NCI-H187 (cell line): ENCODE results near the gene IFITM1.
"Not testable (repeated sequence)": the region's sequence is repeated elsewhere in the genome, so short reads cannot be mapped to it uniquely, and the experiment has no call there.

Experiments
- DNase-seq, 2 experiments: peaks; one replicate each; lab custom pipeline; 2025; lab: John Stamatoyannopoulos, UW

The IFITM1 gene

GRCh38 chr11:313787-314553, at the start of gene IFITM1:
IFITM1 (plus strand) TSS chr11:314040; CDS start chr11:314171, 131 bp downstream.
- no peak for DNase-seq

- no peak for DNase-seq
Measured at GRCh38 chr11:266676-267439, 47.0 kb upstream of the IFITM1 start.

GRCh38 chr11:267491-267994, 46.3 kb upstream of the IFITM1 start:
- no peak for DNase-seq

GRCh38 chr11:268716-269145, 45.1 kb upstream of the IFITM1 start:
- DNase-seq = not testable (repeated sequence)

- DNase-seq = no peak
Measured at GRCh38 chr11:269146-269890, 44.5 kb upstream of the IFITM1 start.

- DNase-seq = no peak
Measured at GRCh38 chr11:270451-271318, 43.2 kb upstream of the IFITM1 start.

GRCh38 chr11:271319-271715, 42.5 kb upstream of the IFITM1 start:
- DNase-seq = no peak

GRCh38 chr11:272195-272930, 41.5 kb upstream of the IFITM1 start:
- DNase-seq = no peak

- no peak for DNase-seq
Measured at GRCh38 chr11:272931-273198, 41.0 kb upstream of the IFITM1 start.

- DNase-seq = no peak
Measured at GRCh38 chr11:276219-276618, 37.6 kb upstream of the IFITM1 start.

- DNase-seq = no peak
Measured at GRCh38 chr11:278001-278951, 35.6 kb upstream of the IFITM1 start, which contains the start of gene NLRP6. NLRP6 (plus strand) TSS chr11:278407; CDS start chr11:278570, 163 bp downstream.

- no peak for DNase-seq
Measured at GRCh38 chr11:279040-279965, 34.5 kb upstream of the IFITM1 start.

GRCh38 chr11:279966-280705, 33.7 kb upstream of the IFITM1 start:
- DNase-seq = no peak

- no peak for DNase-seq
Measured at GRCh38 chr11:280706-281485, 32.9 kb upstream of the IFITM1 start.

GRCh38 chr11:281486-282161, 32.2 kb upstream of the IFITM1 start:
- DNase-seq = no peak

- no peak for DNase-seq
Measured at GRCh38 chr11:282171-282570, 31.7 kb upstream of the IFITM1 start.
